Fibroblast of mammary gland (primary cell): Measurements from ENCODE around the gene LRRC4C.

ENCODE experiments used
- DNase-seq: peaks from one replicate; pipeline ENCODE4 v3.0.0-alpha.2; 2010; ENCODE audit warnings: low read depth
- H3K4me3 ChIP-seq: 2 replicates; pipeline ENCODE4 v1.5.1; 2011; ENCODE audit warnings: low read depth, mild to moderate bottlenecking, low read length, moderate library complexity; ENCODE audit not compliant: control insufficient read depth
- TF ChIP-seq, protein P1 (sequence below): conservative IDR thresholded peaks from 2 replicates; pipeline ENCODE4 v1.5.1; 2011; ENCODE audit warnings: low read depth, low read length, inconsistent platforms; ENCODE audit not compliant: control insufficient read depth, insufficient read depth

The LRRC4C gene

DNA sequence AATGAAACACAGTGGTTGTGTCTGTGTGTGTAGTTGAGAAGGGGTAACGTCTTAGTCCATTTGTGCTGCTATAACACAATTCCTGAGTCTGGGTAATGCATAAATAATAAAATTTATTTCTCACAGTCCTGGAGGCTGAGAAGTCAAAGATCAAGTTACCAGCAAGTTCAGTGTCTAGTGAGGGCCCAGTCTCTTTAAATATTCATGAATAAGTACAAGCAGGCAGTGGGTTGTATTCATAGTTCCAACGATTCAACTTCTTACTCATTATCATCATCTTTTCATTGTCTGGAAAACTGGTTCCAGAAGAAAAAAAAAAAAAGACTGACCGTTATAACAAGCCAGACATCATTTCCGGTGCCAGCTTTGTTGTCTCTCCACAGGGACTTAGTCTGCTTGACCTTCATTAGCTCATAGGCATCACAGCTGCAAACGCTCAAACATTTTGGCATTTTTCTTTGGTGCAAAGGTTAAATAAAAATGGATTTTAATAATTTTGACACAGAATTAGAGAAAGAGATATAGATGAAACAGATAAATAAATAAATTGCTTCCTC is 1297.5 kb downstream of the LRRC4C start:
- DNase-seq = no peak
- TF ChIP-seq, protein P1, sequence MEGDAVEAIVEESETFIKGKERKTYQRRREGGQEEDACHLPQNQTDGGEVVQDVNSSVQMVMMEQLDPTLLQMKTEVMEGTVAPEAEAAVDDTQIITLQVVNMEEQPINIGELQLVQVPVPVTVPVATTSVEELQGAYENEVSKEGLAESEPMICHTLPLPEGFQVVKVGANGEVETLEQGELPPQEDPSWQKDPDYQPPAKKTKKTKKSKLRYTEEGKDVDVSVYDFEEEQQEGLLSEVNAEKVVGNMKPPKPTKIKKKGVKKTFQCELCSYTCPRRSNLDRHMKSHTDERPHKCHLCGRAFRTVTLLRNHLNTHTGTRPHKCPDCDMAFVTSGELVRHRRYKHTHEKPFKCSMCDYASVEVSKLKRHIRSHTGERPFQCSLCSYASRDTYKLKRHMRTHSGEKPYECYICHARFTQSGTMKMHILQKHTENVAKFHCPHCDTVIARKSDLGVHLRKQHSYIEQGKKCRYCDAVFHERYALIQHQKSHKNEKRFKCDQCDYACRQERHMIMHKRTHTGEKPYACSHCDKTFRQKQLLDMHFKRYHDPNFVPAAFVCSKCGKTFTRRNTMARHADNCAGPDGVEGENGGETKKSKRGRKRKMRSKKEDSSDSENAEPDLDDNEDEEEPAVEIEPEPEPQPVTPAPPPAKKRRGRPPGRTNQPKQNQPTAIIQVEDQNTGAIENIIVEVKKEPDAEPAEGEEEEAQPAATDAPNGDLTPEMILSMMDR = no peak
- H3K4me3 ChIP-seq = no peak overlapping the region

DNA sequence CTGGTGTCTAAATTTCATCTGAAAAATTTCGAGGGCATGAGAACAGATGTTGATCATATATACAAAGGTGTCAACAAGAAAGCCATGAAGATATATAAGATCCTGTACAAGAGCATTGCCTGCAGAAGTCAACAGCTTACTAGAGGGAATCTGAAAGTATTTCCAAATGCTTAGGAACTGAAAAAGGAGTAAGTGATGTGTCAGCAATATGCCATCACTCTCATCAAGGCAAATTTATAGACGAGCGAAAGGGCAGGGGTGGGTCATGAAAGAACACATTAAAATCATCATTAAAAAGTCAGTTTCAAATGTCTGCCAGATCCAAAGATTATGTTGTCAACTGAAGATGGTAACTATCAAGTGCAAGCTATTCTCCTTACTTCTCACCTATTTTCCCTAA is 1299.0 kb downstream of the LRRC4C start:
- TF ChIP-seq, protein P1 = no peak
- no peak overlapping the region for H3K4me3 ChIP-seq
- no peak for DNase-seq

DNA sequence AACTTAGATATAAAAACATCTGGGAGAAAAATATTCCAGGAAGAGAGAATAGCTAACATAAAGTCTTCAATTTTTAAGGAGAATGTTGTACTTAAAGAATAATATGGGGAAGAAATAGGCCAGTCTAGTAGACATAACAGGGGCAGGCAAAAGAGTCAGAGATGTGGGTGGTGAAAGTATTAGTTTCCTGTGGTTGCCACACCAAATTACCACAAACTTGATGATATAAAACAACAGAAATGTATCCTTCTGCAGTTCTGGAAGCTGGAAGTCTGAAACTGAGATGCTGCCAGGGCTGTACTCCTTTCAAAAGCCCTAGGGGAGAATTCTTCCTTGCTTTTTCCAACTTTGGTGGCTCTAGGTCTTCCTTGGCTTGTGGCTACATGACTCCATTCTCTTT is 1309.7 kb downstream of the LRRC4C start:
- DNase-seq = no peak
- H3K4me3 ChIP-seq = no peak overlapping the region
- TF ChIP-seq, protein P1 = no peak

DNA sequence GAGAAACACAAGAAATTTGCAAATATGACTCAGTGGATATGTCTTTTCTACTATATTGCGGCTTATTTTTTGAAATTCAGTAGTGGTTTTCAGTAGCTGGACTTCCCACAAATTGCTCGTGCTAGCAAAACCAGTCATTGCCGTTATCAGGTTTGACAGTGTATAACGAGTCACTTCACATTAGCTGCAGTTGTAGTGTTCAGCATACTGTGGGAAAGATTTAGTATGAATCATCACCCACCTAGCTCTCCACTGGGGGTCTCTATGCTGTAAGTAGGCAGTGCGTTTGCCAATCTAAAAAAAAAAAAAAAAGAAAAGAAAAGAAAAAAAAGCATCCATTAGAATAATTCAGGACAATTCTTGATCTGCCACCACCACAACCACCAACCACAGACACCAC is 1318.9 kb downstream of the LRRC4C start:
- no peak overlapping the region for H3K4me3 ChIP-seq
- TF ChIP-seq, protein P1 = no peak
- no peak for DNase-seq

DNA sequence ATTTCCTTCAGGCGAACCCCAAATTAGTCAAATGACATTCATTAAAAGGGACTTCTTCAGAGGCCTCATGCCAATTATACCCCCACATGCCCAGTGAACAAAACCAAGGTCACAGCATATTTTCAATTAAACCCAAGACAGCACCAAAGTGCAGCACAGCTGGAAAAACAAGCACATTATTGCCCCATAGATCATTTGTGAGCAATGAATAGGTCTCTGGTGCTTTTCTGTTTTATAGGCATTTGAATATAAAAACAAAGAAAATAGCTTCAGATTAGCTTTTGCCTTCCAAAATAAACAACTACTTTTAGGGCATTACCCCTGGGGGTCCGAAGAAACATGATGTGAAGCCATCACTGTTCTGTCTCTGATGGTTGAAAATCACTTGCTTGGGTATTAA is 1319.9 kb downstream of the LRRC4C start:
- no peak overlapping the region for H3K4me3 ChIP-seq
- DNase-seq = no peak
- TF ChIP-seq, protein P1 = no peak

DNA sequence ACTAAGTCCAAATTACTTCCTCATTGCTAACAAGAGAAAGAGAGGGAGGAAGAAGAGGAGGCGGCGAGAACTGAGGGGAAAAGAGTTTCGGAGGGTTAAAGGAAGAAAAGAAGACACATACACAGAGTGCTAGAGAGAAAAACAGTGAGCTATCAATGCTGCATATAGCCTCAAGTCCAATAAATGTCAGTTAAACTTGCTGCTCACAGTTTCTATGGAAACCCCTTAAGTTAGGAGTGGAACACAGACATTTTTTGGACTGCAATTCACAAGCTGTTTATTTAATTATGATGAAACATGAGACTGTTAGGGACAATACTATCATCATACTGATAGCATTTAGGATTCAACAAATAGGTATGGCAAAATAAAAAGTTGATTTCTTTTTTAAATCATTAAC is 1320.4 kb downstream of the LRRC4C start:
- no peak for DNase-seq
- TF ChIP-seq, protein P1 = no peak
- H3K4me3 ChIP-seq = no peak overlapping the region

DNA sequence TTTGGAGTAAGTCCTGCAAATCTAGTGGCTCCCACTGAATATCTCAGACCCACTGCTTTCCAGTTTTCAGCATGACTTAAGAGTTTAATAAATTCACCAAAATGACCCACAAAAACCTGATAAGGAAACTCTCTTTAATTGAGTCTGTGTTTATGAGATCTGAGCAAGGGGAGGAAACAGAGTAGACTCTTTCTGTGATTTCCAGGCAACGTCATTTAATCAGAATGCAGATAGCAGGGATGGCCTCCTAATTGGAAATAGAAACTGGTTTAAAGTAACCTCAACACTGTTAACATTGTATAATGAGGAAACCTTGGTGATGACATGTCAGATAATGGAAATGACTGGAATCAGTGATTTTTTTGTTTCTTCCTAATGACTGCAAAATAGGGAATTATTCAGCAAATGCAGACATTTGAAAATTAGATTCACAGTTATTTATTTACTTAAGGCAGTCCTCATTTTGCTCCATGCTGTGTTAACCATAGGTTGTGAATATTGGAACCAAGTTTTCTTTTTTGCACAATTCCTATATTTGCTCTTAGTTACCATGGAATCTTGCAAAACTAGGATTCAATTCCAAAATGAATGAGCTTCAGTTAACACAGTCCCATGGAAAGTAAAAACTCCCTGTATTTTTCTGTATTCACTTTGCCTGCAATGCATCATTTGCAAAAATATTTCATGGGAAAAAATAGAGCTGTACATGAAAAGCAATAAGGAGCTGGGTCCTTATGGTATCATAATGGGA is 1324.5 kb downstream of the LRRC4C start:
- H3K4me3 ChIP-seq = no peak overlapping the region
- DNase-seq = no peak
- TF ChIP-seq, protein P1 = no peak
